CD4-positive, alpha-beta T cell treated with Interferon alpha-2 for 1 hour (primary cell): ENCODE measurements around the gene PDE4D.

Experiments
- DNase-seq, 2 donors: peaks; one replicate each; pipeline ENCODE4 v3.0.0-alpha.2; 2020 to 2022

The PDE4D gene

GRCh38 chr5:59049095-59049494 is 844.4 kb downstream of the PDE4D start:
- DNase-seq: no peak

GRCh38 chr5:59042201-59043055 is 851.1 kb downstream of the PDE4D start:
- no peak for DNase-seq

GRCh38 chr5:59041355-59041754 is 852.2 kb downstream of the PDE4D start:
- no peak for DNase-seq

GRCh38 chr5:59040804-59041201 is 852.7 kb downstream of the PDE4D start:
- no peak for DNase-seq

GRCh38 chr5:59040024-59040803 is 853.3 kb downstream of the PDE4D start:
- peak in 1 of 2 donors; percentile 17 for DNase-seq

- peak; percentile 82 to 87 for DNase-seq
These were observed 854.1 kb downstream of the PDE4D start for GRCh38 chr5:59039296-59040023.

GRCh38 chr5:59038798-59039295 is 854.7 kb downstream of the PDE4D start:
- DNase-seq: peak in 1 of 2 donors; percentile 13

GRCh38 chr5:59037941-59038797 is 855.4 kb downstream of the PDE4D start:
- peak in 1 of 2 donors; percentile 23 for DNase-seq

- DNase-seq: no peak
These were observed 856.1 kb downstream of the PDE4D start for GRCh38 chr5:59037453-59037852.

GRCh38 chr5:59037041-59037440 is 856.5 kb downstream of the PDE4D start:
- no peak for DNase-seq

GRCh38 chr5:59036274-59036961 is 857.1 kb downstream of the PDE4D start:
- DNase-seq: peak; percentile 52 to 64

GRCh38 chr5:59035681-59036080 is 857.8 kb downstream of the PDE4D start:
- no peak for DNase-seq

GRCh38 chr5:59034498-59035186 is 858.9 kb downstream of the PDE4D start:
- DNase-seq: peak; percentile 14 to 68

- DNase-seq: no peak
These were observed 866.2 kb downstream of the PDE4D start for GRCh38 chr5:59027145-59027907.

GRCh38 chr5:59025734-59026133 is 867.8 kb downstream of the PDE4D start:
- no peak for DNase-seq

GRCh38 chr5:59021837-59022514 is 871.5 kb downstream of the PDE4D start:
- no peak for DNase-seq

GRCh38 chr5:59021286-59021673 is 872.2 kb downstream of the PDE4D start:
- no peak for DNase-seq

- no peak for DNase-seq
These were observed 872.8 kb downstream of the PDE4D start for GRCh38 chr5:59020611-59021285.

GRCh38 chr5:59019078-59019477 is 874.4 kb downstream of the PDE4D start:
- no peak for DNase-seq
